Measurements from ENCODE around the gene ACTL6B.
A peak's percentile ranks its signal among the peaks of the same experiment; 100 is the strongest.

Gene ACTL6B

DNA sequence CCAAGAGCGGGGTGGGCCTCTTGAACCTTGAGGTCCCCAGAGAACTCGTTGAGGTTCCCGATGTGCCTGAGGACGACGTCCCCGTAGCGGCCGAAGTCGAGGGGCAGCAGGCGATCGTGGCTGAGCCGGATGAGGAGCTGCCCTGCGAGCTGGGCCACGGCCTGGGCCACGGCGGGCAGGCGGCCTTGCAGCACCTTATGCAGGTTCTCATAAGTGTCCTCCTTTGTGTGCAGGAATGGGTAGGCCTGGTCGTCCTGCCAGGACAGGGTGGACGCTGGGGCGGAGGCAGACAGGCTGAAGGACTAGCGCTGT lies 29.1 kb downstream of the ACTL6B start:
- DNase-seq (ENCODE audit: low read depth in 2 of 2, low spot score in 1 of 2): no peak

DNA sequence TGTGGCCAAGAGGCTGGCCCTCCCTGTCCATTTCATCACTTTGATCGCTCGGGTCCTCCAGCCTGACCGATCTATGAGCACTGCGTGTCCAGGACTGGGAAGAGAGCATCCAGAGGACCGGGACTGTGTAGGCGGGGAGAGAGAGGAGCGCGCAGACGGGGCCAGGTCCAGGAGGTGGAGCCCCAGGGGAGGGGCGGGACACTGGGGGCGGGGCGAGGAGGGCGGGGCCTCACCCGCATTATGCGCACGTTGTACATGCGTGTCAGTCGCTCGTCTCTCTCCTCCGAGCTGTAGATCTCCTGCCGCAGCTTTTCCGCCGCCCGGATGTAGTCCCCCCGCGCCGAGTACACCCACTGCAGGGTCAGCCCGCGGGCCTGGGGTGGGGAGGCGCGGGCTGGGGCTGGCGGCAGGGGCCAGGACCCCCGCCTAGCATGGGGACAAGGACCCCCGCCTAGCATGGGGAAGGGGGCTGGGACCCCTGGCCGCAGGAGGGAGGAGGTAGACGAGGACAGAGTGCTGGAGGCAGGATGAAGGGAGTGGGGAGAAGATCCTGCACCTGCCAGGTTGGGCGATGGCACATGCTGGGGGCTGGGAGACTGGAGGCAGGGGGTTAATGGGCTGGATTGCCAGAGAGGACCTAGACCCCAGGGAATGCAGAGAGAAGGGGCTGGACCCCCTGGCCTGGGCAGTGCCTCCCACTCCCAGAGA lies 29.6 kb downstream of the ACTL6B start:
- peak; percentile 73 to 80 for DNase-seq (ENCODE audit: low read depth in 2 of 2, low spot score in 1 of 2)

DNA sequence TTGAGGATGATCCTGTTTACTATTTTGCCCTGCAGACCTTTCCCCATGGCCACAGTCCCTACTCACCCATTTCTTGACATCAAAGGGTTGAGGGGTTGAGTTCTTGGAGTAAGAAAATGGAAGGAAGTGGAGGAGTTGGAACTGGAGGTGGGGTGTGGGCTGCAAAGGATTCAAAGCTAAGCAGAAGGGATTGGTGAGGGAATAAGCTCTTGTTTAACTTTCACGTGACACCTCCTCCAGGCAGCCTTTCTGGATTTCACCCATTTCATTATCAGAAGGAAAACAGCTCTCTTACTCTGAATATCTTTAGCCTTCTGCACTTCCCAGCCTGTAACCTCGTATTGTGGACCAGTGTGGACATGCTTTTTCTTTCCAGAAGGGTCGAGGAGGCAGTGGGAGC lies 30.2 kb downstream of the ACTL6B start:
- no peak for DNase-seq (ENCODE audit: low read depth in 2 of 2, low spot score in 1 of 2)

DNA sequence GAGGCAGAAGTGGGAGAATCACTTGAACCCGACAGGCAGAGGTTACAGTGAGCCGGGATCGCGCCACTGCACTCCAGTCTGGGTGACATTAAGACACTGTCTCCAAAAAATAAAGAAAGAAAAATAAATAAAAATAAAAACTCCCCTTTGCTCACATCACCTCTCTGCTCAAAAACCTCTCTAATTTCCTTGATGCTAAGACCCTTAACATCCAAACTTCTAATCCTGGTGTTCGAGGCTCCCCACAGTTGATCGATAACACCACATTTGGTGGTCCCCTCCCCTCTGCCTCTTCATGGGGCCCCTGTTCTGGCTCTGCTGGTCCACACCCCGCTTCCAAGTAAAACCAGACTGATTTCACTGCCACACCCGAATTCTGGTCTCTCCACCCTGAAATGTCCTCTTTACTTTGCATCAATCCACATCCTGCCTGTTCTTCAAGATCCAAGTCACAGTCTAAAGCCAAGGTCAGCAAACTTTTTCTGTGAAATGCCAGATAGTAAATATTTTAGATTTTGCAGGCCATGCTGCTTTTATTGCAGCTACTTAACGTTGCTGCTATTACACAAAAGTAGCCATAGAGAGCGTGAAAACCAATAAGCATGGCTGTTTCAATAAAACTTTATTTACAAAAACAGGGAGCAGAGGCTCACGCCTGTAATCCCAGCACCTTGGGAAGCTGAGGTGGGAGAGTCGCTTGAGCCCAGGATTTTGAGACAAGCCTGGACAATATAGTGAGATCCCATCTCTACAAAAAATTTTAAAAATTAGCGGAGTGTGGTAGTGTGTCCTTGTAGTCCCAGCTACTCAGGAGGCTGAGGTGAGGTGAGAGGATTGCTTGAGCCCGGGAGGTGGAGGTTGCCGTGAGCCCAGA lies 32.1 kb downstream of the ACTL6B start:
- DNase-seq (ENCODE audit: low read depth in 2 of 2, low spot score in 1 of 2): no peak

DNA sequence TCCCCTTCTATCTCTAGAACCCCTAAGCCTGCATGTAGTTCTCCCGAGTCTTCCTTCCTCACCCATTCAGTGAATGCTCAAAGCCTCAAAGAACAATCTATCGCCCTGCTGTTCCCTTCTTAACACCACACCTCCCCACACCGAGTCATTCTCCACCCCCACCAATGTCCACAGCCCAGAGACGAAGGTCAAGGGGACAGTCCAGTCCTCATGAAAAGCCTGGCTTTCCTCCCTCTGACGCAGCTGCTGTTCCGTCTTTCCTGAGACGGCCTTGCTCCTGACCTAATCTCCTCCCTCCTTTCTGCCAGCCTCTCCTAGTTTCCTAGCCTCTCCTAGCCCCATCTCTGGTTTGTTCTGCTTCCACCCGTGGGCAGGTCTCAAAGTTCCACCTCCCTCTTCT lies 34.7 kb downstream of the ACTL6B start:
- no peak for DNase-seq (ENCODE audit: low read depth in 2 of 2, low spot score in 1 of 2)

DNA sequence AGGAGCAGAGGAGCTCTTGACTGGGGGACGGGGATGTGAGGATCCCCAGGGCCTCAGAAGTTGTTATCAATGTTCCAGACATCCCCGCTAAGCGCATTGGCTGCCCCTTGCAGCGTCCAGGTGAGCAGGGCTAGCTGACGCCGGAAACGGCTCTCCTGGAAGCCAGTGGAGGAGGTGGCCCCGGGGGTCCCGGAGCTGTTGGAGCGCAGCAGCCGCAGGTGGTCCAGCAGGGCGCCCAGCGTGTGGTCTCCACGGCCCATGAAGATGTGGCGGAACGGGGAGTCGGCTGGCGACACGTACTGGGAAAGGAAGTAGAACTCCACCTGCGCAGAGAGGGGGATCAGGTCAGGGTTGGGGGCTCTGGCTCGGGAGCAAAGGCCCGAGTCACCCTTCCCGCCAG lies 35.4 kb downstream of the ACTL6B start:
- DNase-seq (ENCODE audit: low read depth in 2 of 2, low spot score in 1 of 2): no peak

DNA sequence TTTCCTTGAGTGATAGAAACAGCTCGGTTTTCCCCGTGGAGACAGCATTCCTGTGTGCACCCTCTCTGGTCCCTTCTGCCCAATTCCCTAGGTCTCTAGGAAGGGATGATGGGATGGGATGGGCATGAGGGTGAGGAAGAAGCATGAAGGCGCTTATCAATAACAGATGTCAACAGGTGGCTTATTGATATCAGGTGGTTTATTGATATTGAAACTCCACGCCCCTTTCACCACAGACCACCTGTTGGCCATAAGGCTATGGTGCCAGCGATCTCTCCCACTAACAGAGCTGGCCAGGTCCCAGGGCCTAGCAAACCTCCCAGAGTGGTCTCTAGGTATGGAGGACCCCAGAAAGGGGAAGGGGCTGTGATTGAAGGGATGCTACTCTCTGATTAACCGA lies 36.0 kb downstream of the ACTL6B start:
- no peak for DNase-seq (ENCODE audit: low read depth in 2 of 2, low spot score in 1 of 2)

DNA sequence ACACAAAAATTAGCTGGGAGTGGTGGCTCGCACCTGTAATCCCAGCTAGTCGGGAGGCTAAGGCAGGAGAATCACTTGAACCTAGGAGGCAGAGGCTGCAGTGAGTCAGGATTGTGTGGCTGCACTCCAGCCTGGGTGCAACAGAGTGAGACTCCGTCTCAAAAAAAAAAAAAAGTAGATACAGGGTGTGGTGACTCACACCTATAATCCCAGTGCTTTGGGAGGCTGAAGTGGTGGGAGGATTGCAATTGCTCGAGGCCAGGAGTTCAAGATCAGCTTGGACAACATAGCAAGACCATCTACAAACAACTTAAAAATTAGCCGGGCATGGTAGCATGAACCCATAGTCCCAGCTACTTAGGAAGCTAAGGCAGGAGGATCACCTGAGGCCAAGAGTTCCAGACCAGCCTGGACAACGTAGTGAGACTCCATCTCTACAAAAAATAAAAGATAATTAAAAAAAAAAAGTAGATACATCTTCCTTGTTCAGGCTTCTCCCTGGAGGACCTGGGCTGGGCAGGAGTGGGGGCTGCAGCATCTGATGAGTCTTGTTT lies 41.9 kb downstream of the ACTL6B start:
- no peak for DNase-seq (ENCODE audit: low read depth in 2 of 2, low spot score in 1 of 2)

DNA sequence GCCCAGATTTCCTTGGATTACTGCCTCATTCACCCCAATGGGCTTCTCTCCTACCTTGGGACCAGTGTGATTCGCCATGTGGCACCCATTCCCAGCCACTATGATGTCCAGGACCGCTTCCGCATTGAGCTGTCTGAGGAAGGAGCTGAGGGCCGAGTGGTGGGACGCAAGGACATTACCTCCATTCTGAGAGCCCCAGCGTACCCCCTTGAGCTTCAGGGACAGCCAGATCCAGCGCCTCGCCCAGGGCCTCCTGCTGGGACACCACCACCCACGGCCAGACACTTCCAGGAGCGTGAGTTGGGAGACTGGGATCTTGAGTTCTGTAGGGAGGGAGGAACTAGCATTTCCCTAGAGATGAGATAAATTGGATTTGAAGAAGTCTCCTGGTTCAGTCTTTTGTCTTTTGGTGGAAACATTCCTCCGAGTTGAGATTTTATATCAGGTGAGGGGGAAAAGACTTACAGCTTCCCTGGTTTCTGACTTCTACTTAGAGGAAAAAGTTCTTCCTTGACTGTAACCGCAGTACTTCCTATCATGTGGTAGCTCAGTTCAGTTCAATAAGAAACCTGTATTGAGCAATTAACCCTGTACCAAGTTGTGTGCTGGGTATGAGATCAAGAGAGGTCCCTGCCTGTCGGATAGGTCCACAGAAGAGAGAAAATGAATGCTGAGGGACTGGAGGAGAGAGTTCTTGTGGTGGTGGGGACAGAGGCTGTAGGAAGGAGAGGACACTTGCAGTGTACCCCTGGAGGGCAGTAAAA lies 42.7 kb downstream of the ACTL6B start:
- no peak for DNase-seq (ENCODE audit: low read depth in 2 of 2, low spot score in 1 of 2)

DNA sequence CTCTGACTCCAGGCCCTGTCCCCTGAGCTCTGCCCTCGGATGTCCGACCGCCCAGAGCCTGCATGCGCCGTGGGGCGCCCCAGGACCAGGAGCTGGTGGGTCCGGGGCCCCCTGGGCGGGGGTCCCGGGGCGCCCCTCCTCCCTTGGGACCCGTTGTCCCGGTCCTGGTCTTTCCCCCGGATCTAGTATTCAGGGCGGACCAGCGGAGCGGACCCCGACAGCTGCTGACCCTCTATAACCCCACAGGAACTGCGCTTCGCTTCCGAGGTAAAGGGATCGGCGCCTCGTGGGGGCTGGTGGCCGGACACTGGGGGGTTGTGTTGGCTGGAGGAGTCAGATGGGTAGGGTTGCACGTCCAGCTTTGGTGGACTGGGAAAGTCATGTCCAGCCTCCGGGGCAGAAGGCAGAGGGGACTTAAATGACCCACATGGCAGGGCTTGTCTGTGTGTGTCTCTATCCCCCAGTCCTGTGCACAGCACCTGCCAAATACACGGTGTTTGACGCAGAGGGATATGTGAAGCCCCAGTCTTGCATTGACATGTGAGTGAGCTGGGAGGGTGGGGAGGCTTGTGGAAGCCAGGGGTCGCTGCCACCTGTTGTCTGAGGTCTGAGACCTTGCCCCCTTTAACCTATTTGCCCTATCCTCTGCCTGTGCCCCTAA lies 43.4 kb downstream of the ACTL6B start:
- DNase-seq (ENCODE audit: low read depth in 2 of 2, low spot score in 1 of 2): no peak

DNA sequence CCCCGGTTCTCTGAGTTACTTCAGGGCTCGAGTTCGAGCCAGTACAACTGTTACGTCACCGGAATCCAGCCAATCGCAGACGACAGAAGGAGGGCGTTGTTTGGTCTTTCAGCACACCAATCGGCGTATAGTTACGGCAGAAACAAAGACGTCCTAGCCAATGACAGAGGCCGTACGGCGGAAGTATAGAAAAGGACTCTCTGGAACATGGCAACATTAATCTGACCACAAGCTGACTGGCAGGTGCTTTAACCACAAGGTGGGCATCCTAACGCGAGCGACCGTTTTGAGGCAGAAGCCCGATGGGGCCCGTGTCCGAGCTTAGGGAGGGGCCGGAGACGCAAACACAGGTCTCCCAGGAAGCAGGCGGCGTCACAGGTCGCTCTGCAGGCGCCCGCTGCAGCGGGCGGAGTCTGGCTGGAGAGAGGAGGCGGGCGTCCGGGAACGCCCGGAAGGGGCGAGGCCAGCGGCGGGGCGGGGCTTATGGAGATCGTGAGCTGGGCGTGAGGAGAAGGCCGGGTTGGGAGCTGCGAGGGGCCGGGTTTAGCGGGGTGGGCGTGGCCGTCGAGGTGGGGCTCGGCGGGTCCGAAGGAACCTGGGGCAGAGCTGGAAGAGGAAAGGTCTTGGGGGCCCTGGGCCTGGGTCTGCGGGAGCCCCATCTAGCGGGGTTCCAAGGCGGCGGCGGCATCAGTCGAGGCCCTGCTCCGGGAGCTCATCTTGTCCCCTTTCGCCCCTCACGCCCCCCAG lies 44.1 kb downstream of the ACTL6B start, which contains the start of gene MOSPD3:
MOSPD3 (plus strand) TSS at position 558 of the 747 bp plus-strand sequence. CDS start 252 bp downstream, outside the sequence.
- DNase-seq (ENCODE audit: low read depth in 2 of 2, low spot score in 1 of 2): peak; percentile 95 to 97

DNA sequence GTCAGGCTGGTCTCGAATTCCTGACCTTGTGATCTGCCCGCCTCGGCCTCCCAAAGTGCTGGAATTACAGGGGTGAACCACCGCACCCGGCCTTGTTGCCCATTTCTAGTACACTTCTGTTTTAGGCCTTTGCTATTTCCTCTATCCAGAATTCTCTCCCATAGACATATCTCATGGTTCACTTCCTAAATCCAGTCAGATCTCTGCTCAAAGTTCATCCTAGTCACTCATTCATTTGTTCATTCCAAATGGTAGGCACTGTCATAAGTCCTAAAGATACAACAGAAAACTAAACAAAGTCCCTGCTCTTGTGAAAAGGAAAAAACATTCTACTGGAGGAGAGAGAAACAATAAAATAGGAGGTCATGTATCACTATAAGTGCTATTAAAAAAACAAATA lies 46.3 kb downstream of the ACTL6B start:
- DNase-seq (ENCODE audit: low read depth in 2 of 2, low spot score in 1 of 2): no peak

DNA sequence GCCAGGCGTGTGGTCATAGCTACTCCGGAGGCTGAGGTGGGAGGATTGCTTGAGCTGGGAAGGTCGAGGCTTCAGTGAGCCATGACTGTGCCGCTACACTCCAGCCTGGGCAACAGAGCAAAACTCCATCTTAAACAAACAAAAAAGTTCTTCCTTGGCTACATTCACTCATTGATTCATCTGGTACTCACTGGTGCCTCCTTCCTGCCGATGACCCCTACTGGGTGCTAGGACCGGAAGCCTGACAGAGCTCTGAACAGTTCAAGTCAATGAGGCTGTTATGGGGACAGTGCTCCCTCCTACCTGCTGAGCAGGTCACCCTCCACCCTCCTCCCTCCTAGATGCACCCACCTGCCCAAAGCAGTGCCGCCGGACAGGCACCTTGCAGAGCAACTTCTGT lies 49.1 kb downstream of the ACTL6B start:
- no peak for DNase-seq (ENCODE audit: low read depth in 2 of 2, low spot score in 1 of 2)

DNA sequence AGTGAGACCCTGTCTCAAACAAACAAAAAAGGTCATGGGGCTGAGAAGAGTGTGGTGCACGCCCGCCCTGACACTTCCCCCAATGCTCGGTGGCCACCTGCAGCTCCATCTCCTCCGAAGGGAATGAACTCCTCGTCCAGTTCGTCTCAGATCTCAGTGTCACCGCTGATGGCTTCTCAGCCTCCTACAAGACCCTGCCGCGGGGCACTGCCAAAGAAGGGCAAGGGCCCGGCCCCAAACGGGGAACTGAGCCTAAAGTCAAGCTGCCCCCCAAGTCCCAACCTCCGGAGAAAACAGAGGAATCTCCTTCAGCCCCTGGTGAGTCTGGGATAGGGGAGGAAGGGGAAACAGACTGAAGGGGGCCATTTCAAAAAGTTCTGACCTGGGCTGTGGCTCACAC lies 49.9 kb downstream of the ACTL6B start:
- DNase-seq (ENCODE audit: low read depth in 2 of 2, low spot score in 1 of 2): no peak

DNA sequence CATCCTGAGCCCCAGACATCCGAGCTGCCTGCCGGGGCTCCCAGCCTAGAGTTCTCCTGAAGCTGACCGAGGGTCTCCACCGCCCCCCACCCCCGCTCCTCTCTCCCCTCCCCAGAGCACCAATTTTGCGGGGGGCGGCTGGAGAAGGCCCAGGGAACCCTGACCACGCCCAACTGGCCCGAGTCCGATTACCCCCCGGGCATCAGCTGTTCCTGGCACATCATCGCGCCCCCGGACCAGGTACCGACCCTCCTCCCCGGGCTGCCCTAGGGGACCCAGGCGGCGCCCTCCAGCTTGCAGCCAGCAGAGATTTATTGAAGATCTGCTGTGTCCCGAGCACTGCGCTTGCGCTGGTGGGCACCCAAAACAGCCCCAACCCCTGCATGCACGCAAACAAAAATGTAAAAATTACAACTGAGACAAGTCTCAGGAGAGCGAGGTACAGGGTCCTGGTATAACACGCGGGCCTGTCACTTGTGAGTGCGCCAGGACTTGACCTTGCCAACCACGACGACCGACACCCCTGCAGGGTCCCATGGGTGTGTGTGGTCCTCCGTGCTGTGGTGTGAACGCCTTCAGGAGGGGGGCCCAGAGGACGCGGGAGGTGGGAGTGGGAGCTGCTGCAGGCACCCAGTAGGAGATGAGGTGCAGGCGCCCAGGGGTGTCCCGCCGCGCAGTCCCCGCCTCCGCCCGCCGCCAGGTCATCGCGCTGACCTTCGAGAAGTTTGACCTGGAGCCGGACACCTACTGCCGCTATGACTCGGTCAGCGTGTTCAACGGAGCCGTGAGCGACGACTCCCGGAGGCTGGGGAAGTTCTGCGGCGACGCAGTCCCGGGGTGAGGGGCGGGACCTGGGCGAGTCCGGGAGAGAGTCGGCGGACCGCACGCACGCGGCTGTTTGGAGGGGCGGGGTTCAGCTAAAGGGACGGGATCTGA lies 51.0 kb downstream of the ACTL6B start:
- no peak for DNase-seq (ENCODE audit: low read depth in 2 of 2, low spot score in 1 of 2)

DNA sequence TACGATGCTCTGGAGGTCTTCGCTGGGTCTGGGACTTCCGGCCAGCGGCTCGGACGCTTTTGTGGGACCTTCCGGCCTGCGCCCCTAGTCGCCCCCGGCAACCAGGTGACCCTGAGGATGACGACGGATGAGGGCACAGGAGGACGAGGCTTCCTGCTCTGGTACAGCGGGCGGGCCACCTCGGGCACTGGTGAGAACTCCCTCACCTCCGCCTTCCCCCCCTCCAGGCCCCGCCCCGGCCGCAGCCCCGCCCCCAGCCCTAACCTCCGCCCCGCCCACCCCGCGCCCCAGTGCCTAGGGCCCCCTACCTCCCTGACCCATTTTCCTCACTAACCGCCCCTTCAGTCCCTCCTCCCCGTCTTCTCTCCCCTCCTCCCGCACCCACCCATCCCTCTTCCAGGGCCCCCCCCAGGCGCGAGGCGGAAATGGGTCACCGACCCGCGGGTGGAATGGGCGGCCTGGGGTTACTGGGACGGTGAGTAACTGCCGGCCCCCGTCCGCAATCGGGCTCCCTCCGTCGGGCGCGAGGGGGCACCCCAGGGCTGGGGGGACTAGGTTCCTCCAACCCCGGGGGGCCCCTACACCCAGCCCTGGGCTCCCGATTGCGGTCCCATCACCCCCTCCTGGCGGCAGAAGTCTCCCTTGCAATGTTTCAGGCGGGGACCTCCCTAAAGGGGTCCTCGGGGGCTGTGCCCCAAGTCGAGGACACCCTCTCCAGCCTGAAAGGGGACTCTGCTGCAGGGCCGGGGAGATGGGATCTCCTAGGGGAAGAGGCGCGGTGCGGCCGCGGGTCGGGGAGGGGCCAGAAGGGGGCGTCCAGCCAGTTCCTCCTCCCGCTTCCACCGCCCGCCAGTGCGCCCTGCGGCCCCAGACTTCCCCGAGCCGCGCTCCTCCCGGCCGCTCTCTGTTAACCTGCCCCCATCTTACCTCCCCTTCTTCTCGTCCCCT lies 51.9 kb downstream of the ACTL6B start:
- peak in 1 of 2 donors; percentile 46 for DNase-seq (ENCODE audit: low read depth in 2 of 2, low spot score in 1 of 2)

DNA sequence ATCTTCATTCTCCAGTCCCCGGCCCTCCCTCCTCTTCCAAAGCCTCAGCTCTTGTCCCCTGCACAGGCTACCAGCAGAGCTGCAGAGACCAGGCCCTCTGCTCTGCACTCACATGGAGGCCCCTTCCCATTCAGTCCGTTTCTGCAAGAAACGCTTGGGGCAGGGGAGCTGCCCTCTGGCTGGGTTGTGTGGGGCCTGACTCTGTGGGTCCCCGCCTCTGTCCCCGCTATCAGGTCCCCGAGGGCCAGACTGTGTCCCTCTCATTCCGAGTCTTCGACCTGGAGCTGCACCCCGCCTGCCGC lies 52.6 kb downstream of the ACTL6B start:
- no peak for DNase-seq (ENCODE audit: low read depth in 2 of 2, low spot score in 1 of 2)
